ENCODE measurements around the gene CFD.

The CFD gene

GRCh38 chr19:881385-882071, 22.1 kb downstream of the CFD start (continued):
- TF ChIP-seq IKZF3 (tag by site-specific recombination; IDR thresholded peaks at IDR 0.05) = no peak
- TF ChIP-seq ZBTB11 (tag by site-specific recombination; conservative IDR thresholded peaks at IDR 0.05; ENCODE audit: low read depth) = no peak
- no peak for TF ChIP-seq ZNF596 (tag by site-specific recombination; IDR thresholded peaks at IDR 0.05)
- no peak for TF ChIP-seq OSR2 (tag by site-specific recombination; IDR thresholded peaks at IDR 0.05)
- TF ChIP-seq ZNF18 (tag by site-specific recombination; IDR thresholded peaks at IDR 0.05) = no peak
- TF ChIP-seq ZNF560 (tag by site-specific recombination; IDR thresholded peaks at IDR 0.05; ENCODE audit: borderline replicate concordance) = no peak
- TF ChIP-seq ZNF202 (tag by site-specific recombination; IDR thresholded peaks at IDR 0.05; ENCODE audit: borderline replicate concordance) = no peak
- TF ChIP-seq WT1 (tag by site-specific recombination; IDR thresholded peaks at IDR 0.05) = no peak
- no peak for TF ChIP-seq ZNF16 (tag by site-specific recombination; IDR thresholded peaks at IDR 0.05; ENCODE audit: low read depth)
- no peak for TF ChIP-seq ZFP3 (tag by site-specific recombination; IDR thresholded peaks at IDR 0.05; ENCODE audit: low read depth)

- ChIA-PET POLR2A (interaction anchor here (1.6 kb wide), 1 partner anchor 12 kb away, joined by 4 read pairs; no protein-coding TSS in a partner anchor), CTCF (interaction anchor here (0.5 to 0.9 kb wide), 4 partner anchors 19 to 139 kb away, joined by 3 to 4 read pairs (median 4); partner anchors contain the start of gene ELANE)
- H3K4me1 ChIP-seq (ENCODE audit: control insufficient read depth, insufficient read depth, low read length) = no peaks in the 10 kb centered on the region
- H3K27ac ChIP-seq (ENCODE audit: extremely low read depth, low read depth, low read length) = no peak overlapping the region
- TF ChIP-seq ZNF148 (tag by site-specific recombination; IDR thresholded peaks at IDR 0.05; ENCODE audit: borderline replicate concordance) (no peak), ZBTB7A (tag by site-specific recombination; IDR thresholded peaks at IDR 0.05; ENCODE audit: low read depth) (no peak), ZSCAN16 (tag by site-specific recombination; IDR thresholded peaks at IDR 0.05) (no peak), ZNF580 (tag by site-specific recombination; IDR thresholded peaks at IDR 0.05) (no peak), BCL6B (tag by site-specific recombination; IDR thresholded peaks at IDR 0.05) (no peak)
- peaks cover 4 to 69% of the 10 kb centered on the region in 2 experiments; a peak in 2 of 3 replicates for H3K36me3 ChIP-seq (ENCODE audit: control insufficient read depth in 2 of 2, insufficient read depth in 1 of 2, low read length in 2 of 2)
- H3K9me3 ChIP-seq (ENCODE audit: control insufficient read depth, insufficient read depth, low read depth, low read length) = no peaks in the 10 kb centered on the region
- no peak overlapping the region for H3K4me3 ChIP-seq (ENCODE audit: low read depth, low read length)
These were observed 23.5 kb downstream of the CFD start for GRCh38 chr19:882871-883497.
